HCT116 (cell line): ENCODE results near the gene GYS2. TPM values are rescaled to one million over a fixed set of nuclear protein-coding genes. Genes with fewer than 3 reads are reported as not detected.
"Not testable (repeated sequence)": the region's sequence is repeated elsewhere in the genome, so short reads cannot be mapped to it uniquely, and the experiment has no call there.

Experiments used
- ATAC-seq: fragments of 200-7000 bp; cut with Tn5 transposase; 2 replicates; pipeline ENCODE4 v1.9.1; 2020; ENCODE audit warnings: mild to moderate bottlenecking, moderate library complexity
- BruUV-seq: library from RNA; stranded (reverse); fragments of 400-500 nt; replicated peaks from 2 replicates; lab custom pipeline; 2021; lab: Mats Ljungman, UMichigan
- CTCF ChIA-PET: fragments of 300-600 bp; sonication (Branson Sonifier 250); formaldehyde crosslinking; loops from one replicate; lab custom pipeline; 2021; ENCODE audit warnings: antibody characterized with exemption; lab: Charles Lee
- POLR2A ChIA-PET: fragments of 300-600, 350-600 bp; sonication (Branson Sonifier 250); formaldehyde crosslinking; loops from one replicate; lab custom pipeline; 2021; ENCODE audit warnings: antibody characterized with exemption; lab: Charles Lee
- RAD21 ChIA-PET, 2 experiments: fragments of 300-600 bp; sonication (Branson Sonifier 250); formaldehyde crosslinking; loops; one replicate each; lab custom pipeline; 2023; ENCODE audit warnings: low total read pairs in 2 of 2; ENCODE audit not compliant: uncharacterized antibody in 2 of 2, unreplicated experiment in 2 of 2, low non-redundant PET in 1 of 2; lab: Charles Lee
- DNase-seq: peaks from one replicate; pipeline ENCODE4 v3.0.0-alpha.2; 2010; ENCODE audit warnings: low read depth, low spot score
- H2AFZ ChIP-seq: fragments of 200-600 bp; shearing (Covaris generic), sonication (generic); 2 replicates; pipeline ENCODE4 v1.6.1; 2017; ENCODE audit warnings: low read depth, mixed run types, mixed read lengths, antibody characterized with exemption, low read length; ENCODE audit not compliant: poor library complexity, severe bottlenecking
- H3K27ac ChIP-seq: 2 replicates; pipeline ENCODE4 v1.5.1; 2012; ENCODE audit warnings: low read depth, low read length
- H3K27me3 ChIP-seq: fragments of 200-600 bp; sonication (generic); 2 replicates; pipeline ENCODE4 v1.6.1; 2016; ENCODE audit warnings: mixed run types, low read length, mixed read lengths; ENCODE audit not compliant: insufficient read depth
- H3K36me3 ChIP-seq, 2 experiments: fragments of 200-500 bp in 1 of 2; fragments of 200-600 bp in 1 of 2; sonication (Bioruptor generic) in 1 of 2; sonication (generic) in 1 of 2; 2 replicates each; pipeline versions ENCODE4 v1.5.1 to v1.6.1; 2014 to 2016; ENCODE audit warnings: low read length in 2 of 2, inconsistent platforms in 1 of 2, mixed read lengths in 1 of 2, mixed run types in 1 of 2; ENCODE audit not compliant: insufficient read depth in 2 of 2, control insufficient read depth in 1 of 2
- H3K4me1 ChIP-seq, 2 experiments: fragments of 200-600 bp in 1 of 2; sonication (generic) in 1 of 2; 2 replicates each; pipeline versions ENCODE4 v1.5.1 to v1.6.1; 2012 to 2017; ENCODE audit warnings: low read length in 2 of 2, inconsistent platforms in 1 of 2, mild to moderate bottlenecking in 1 of 2, mixed read lengths in 1 of 2, mixed run types in 1 of 2, moderate library complexity in 1 of 2; ENCODE audit not compliant: insufficient read depth in 2 of 2, control insufficient read depth in 1 of 2
- H3K4me2 ChIP-seq: fragments of 200-600 bp; sonication (generic); 2 replicates; pipeline ENCODE4 v1.6.1; 2017; ENCODE audit warnings: mixed run types, low read length, mixed read lengths
- H3K4me3 ChIP-seq, 2 experiments: fragments of 200-600 bp in 1 of 2; sonication (generic) in 1 of 2; replicated peaks in 1 of 2; 2 replicates each; pipeline ENCODE4 v1.5.1; 2011 to 2016; ENCODE audit warnings: low read length in 2 of 2, control low read depth in 1 of 2, low read depth in 1 of 2, mild to moderate bottlenecking in 1 of 2, mixed read lengths in 1 of 2, mixed run types in 1 of 2
- H3K79me2 ChIP-seq: fragments of 200-600 bp; sonication (generic); 2 replicates; pipeline ENCODE4 v1.6.1; 2017; ENCODE audit warnings: mild to moderate bottlenecking, mixed run types, low read length, moderate library complexity, mixed read lengths; ENCODE audit not compliant: insufficient read depth
- H3K9ac ChIP-seq: fragments of 200-600 bp; sonication (generic); 2 replicates; pipeline ENCODE4 v1.6.1; 2016; ENCODE audit warnings: low read length, mixed read lengths
- H3K9me2 ChIP-seq: fragments of 200-600 bp; sonication (generic), shearing (Covaris generic); 2 replicates; pipeline ENCODE4 v1.6.1; 2017; ENCODE audit warnings: mixed run types, mild to moderate bottlenecking, moderate library complexity; ENCODE audit not compliant: insufficient read depth
- H3K9me3 ChIP-seq, 2 experiments: fragments of 200-500 bp in 1 of 2; fragments of 200-600 bp in 1 of 2; sonication (Bioruptor generic) in 1 of 2; sonication (generic) in 1 of 2; 2 replicates each; pipeline ENCODE4 v1.6.1; 2014 to 2017; ENCODE audit warnings: low read length in 2 of 2, mixed read lengths in 2 of 2, inconsistent platforms in 1 of 2, low read depth in 1 of 2, mild to moderate bottlenecking in 1 of 2, mixed run types in 1 of 2, moderate library complexity in 1 of 2; ENCODE audit not compliant: control insufficient read depth in 1 of 2, insufficient read depth in 1 of 2
- H4K20me1 ChIP-seq: fragments of 200-600 bp; sonication (generic), shearing (Covaris generic); 2 replicates; pipeline ENCODE4 v1.6.1; 2017; ENCODE audit warnings: mixed run types, mild to moderate bottlenecking, moderate library complexity; ENCODE audit not compliant: insufficient read depth
- CEBPB ChIP-seq: IDR thresholded peaks from 2 replicates; pipeline ENCODE4 v1.6.1; 2012; ENCODE audit warnings: low read depth
- EGR1 ChIP-seq: IDR thresholded peaks from 2 replicates; pipeline ENCODE4 v1.6.1; 2012; ENCODE audit warnings: low read depth
- ELF1 ChIP-seq: IDR thresholded peaks from 2 replicates; pipeline ENCODE4 v1.6.1; 2012; ENCODE audit warnings: low read depth, borderline replicate concordance
- EZH2phosphoT487 ChIP-seq: fragments of 200-600 bp; IDR thresholded peaks from 2 replicates; pipeline ENCODE4 v1.6.1; 2018; ENCODE audit warnings: antibody characterized with exemption, borderline replicate concordance
- FOSL1 ChIP-seq: IDR thresholded peaks from 2 replicates; pipeline ENCODE4 v1.6.1; 2012; ENCODE audit warnings: low read depth
- JUND ChIP-seq: IDR thresholded peaks from 2 replicates; pipeline ENCODE4 v1.6.1; 2012
- POLR2A ChIP-seq: IDR thresholded peaks from 2 replicates; pipeline ENCODE4 v1.7.0; 2011; ENCODE audit warnings: borderline replicate concordance; ENCODE audit not compliant: insufficient read depth, insufficient read length; ENCODE audit errors: extremely low read depth
- POLR2AphosphoS5 ChIP-seq: IDR thresholded peaks from 2 replicates; pipeline ENCODE4 v1.6.1; 2011; ENCODE audit warnings: mild to moderate bottlenecking, low read depth, low read length, moderate library complexity
- RAD21 ChIP-seq: IDR thresholded peaks from 2 replicates; pipeline ENCODE4 v1.6.1; 2012; ENCODE audit warnings: low read depth, mild to moderate bottlenecking
- SP1 ChIP-seq: IDR thresholded peaks from 2 replicates; pipeline ENCODE4 v1.6.1; 2012; ENCODE audit warnings: low read depth
- SRF ChIP-seq: IDR thresholded peaks from 2 replicates; pipeline ENCODE4 v1.6.1; 2012; ENCODE audit warnings: low read depth
- TCF7L2 ChIP-seq: IDR thresholded peaks from 2 replicates; pipeline ENCODE4 v1.7.0; 2011; ENCODE audit warnings: borderline replicate concordance, inconsistent platforms; ENCODE audit not compliant: insufficient read depth, insufficient read length; ENCODE audit errors: extremely low read depth
- YY1 ChIP-seq: IDR thresholded peaks from 2 replicates; pipeline ENCODE4 v1.6.1; 2011; ENCODE audit warnings: low read length, low read depth, moderate library complexity, mild to moderate bottlenecking; ENCODE audit not compliant: insufficient replicate concordance; ENCODE audit errors: extremely low read depth
- ZFX ChIP-seq: fragments of 450-650 bp; IDR thresholded peaks from 2 replicates; pipeline ENCODE4 v1.6.1; 2017
- ZNF274 ChIP-seq: fragments of 200-500 bp; sonication (Bioruptor generic); IDR thresholded peaks from 2 replicates; pipeline ENCODE4 v1.6.1; 2014; ENCODE audit warnings: mild to moderate bottlenecking, low read depth, low read length, inconsistent platforms
- intact Hi-C: fragments of 100-400 bp; cut with micrococcal nuclease; formaldehyde crosslinking; loops from 2 replicates; pipeline ENCODE4 v1.10.0; 2022
- total RNA-seq: library from RNA; stranded (reverse); gene quantifications from one replicate; pipeline ENCODE4 v1.2.1, GENCODE V29; 2021; ENCODE audit not compliant: unreplicated experiment
- TF ChIP-seq, protein P1 (sequence below): IDR thresholded peaks from 2 replicates; pipeline ENCODE4 v1.6.1; 2012
- TF ChIP-seq, protein P2 (sequence below): IDR thresholded peaks from 2 replicates; pipeline ENCODE4 v1.6.1; 2011; ENCODE audit warnings: mild to moderate bottlenecking, low read length, moderate library complexity; ENCODE audit not compliant: insufficient replicate concordance; ENCODE audit errors: extremely low read depth

The GYS2 gene
- total RNA-seq, 1 experiment from 2014 or later, result not detected

DNA sequence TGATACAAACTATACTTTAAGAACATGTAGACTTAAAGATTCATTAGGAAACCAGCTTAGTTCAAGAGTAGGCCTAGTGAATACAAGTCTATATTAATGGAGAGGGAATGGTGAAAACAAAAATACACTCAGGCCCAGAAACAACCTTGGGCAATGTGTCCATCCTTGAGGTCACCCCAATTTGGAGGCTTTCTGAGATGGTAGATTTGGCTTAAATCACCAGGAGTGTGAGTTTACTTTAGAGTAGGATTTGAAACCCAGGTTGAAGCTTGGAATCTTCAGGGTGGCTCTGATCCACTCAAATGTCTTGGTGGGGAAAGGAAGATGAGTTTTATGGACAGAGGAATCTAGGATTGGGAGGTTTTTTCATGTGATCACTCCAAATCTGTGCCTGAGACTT is 42.5 kb upstream of the GYS2 start:
- intact Hi-C loops, result no loop called here
- Histone ChIP-seq H3K4me3 (no peak overlapping the region), H3K4me2 (no peak overlapping the region), H3K27ac (no peak overlapping the region), H2AFZ (no peak overlapping the region), H3K9me2 (no peaks in the 10 kb centered on the region), H3K79me2 (peaks cover 99% of the 10 kb centered on the region), H3K4me1 (no peaks in the 10 kb centered on the region), H3K9me3 (no peaks in the 10 kb centered on the region), H3K9ac (no peak overlapping the region), H3K27me3 (no peaks in the 10 kb centered on the region), H4K20me1 (peaks cover 50% of the 10 kb centered on the region; the same call in 1 of the 2 replicates), H3K36me3 (peaks cover 79 to 84% of the 10 kb centered on the region in 2 experiments)
- CTCF ChIA-PET, result no interaction called here
- POLR2A ChIA-PET, result interaction anchor here (2.6 kb wide), 1 partner anchor 10 kb away, joined by 10 read pairs; the partner anchor contains the start of gene LDHB
- BruUV-seq, result no TSS peak
- DNase-seq, result no peak
- RAD21 ChIA-PET, result no interaction called here
- TF ChIP-seq JUND (no peak), FOSL1 (no peak), CEBPB (no peak), ELF1 (no peak), EZH2phosphoT487 (no peak), POLR2AphosphoS5 (no peak), SP1 (no peak), ZFX (no peak), EGR1 (no peak), ZNF274 (no peak), TCF7L2 (no peak), POLR2A (no peak), YY1 (no peak), SRF (no peak), RAD21 (no peak)
- TF ChIP-seq, protein P1, sequence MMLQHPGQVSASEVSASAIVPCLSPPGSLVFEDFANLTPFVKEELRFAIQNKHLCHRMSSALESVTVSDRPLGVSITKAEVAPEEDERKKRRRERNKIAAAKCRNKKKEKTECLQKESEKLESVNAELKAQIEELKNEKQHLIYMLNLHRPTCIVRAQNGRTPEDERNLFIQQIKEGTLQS, result no peak
- TF ChIP-seq, protein P2, sequence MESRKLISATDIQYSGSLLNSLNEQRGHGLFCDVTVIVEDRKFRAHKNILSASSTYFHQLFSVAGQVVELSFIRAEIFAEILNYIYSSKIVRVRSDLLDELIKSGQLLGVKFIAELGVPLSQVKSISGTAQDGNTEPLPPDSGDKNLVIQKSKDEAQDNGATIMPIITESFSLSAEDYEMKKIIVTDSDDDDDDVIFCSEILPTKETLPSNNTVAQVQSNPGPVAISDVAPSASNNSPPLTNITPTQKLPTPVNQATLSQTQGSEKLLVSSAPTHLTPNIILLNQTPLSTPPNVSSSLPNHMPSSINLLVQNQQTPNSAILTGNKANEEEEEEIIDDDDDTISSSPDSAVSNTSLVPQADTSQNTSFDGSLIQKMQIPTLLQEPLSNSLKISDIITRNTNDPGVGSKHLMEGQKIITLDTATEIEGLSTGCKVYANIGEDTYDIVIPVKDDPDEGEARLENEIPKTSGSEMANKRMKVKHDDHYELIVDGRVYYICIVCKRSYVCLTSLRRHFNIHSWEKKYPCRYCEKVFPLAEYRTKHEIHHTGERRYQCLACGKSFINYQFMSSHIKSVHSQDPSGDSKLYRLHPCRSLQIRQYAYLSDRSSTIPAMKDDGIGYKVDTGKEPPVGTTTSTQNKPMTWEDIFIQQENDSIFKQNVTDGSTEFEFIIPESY, result no peak
- ATAC-seq, result no peak

DNA sequence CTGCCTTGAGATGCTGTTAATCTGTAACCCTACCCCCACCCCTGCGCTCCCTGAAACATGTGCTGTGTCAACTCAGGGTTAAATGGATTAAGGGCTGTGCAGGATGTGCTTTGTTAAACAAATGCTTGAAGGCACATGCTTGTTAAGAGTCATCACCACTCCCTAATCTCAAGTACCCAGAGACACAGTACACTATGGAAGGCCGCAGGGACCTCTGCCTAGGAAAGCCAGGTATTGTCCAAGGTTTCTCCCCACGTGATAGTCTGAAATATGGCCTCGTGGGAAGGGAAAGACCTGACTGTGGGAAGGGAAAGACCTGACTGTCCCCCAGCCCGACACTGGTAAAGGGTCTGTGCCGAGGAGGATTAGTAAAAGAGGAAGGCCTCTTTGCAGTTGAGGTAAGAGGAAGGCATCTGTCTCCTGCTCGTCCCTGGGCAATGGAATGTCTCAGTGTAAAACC is 40.4 kb upstream of the GYS2 start:
- H3K27me3 ChIP-seq, H3K4me3 ChIP-seq, H3K9ac ChIP-seq, intact Hi-C loops, ATAC-seq, H3K9me2 ChIP-seq, RAD21 ChIA-PET, H2AFZ ChIP-seq, H3K4me1 ChIP-seq, CTCF ChIA-PET, H3K27ac ChIP-seq, POLR2A ChIA-PET, BruUV-seq, H3K4me2 ChIP-seq, DNase-seq, H3K9me3 ChIP-seq: not testable (repeated sequence)
- peaks cover 81 to 82% of the 10 kb centered on the region in 2 experiments for H3K36me3 ChIP-seq
- H3K79me2 ChIP-seq, result peaks cover 99% of the 10 kb centered on the region
- H4K20me1 ChIP-seq, result peaks cover 56% of the 10 kb centered on the region; the same call in 1 of the 2 replicates
